SK-N-SH (cell line): Measurements from ENCODE around the gene RAB25. TPM values are rescaled to one million over a fixed set of nuclear protein-coding genes. Genes with fewer than 3 reads are reported as not detected.

Experiments
- CTCF ChIA-PET: fragments of 300-600, 350-600 bp; formaldehyde crosslinking; extraction: SDS; loops from one replicate; lab custom pipeline; 2021; lab: Yijun Ruan, JAX
- POLR2A ChIA-PET: fragments of 350-600 bp; sonication (Branson Sonifier 250); formaldehyde crosslinking; extraction: SDS; loops from one replicate; lab custom pipeline; 2020; ENCODE audit warnings: antibody characterized with exemption, inconsistent platforms; lab: Yijun Ruan, JAX
- DNase-seq: peaks from one replicate; pipeline ENCODE4 v3.0.0; 2012
- H2AFZ ChIP-seq: fragments of 200-600 bp; sonication (generic); 2 replicates; pipeline ENCODE4 v1.8.1; 2016; ENCODE audit warnings: antibody characterized with exemption, mild to moderate bottlenecking, low read depth
- H3F3A ChIP-seq: fragments of 200-600 bp; sonication (generic); replicated peaks from 2 replicates; pipeline ENCODE3; 2016; ENCODE audit warnings: antibody characterized with exemption, mild to moderate bottlenecking; ENCODE audit not compliant: insufficient read depth
- H3K27ac ChIP-seq, 2 experiments: fragments of 200-500 bp in 1 of 2; fragments of 200-600 bp in 1 of 2; sonication (Bioruptor generic) in 1 of 2; sonication (generic), shearing (Covaris generic) in 1 of 2; 2 replicates each; pipeline versions ENCODE4 v1.5.1 to v1.6.1; 2014 to 2016; ENCODE audit warnings: low read depth in 2 of 2, inconsistent platforms in 1 of 2, low read length in 1 of 2, mild to moderate bottlenecking in 1 of 2, mixed read lengths in 1 of 2
- H3K27me3 ChIP-seq: fragments of 200-600 bp; sonication (generic), shearing (Covaris generic); 2 replicates; pipeline ENCODE4 v1.6.1; 2016; ENCODE audit warnings: mixed run types; ENCODE audit not compliant: insufficient read depth
- H3K36me3 ChIP-seq, 2 experiments: fragments of 200-500 bp in 1 of 2; fragments of 200-600 bp in 1 of 2; sonication (Bioruptor generic) in 1 of 2; sonication (generic) in 1 of 2; replicated peaks in 1 of 2; 2 replicates each; pipeline versions ENCODE3 to v1.5.1; 2014 to 2016; ENCODE audit warnings: low read length in 1 of 2, mild to moderate bottlenecking in 1 of 2; ENCODE audit not compliant: insufficient read depth in 2 of 2, control insufficient read depth in 1 of 2
- H3K4me1 ChIP-seq, 2 experiments: fragments of 200-500 bp in 1 of 2; fragments of 200-600 bp in 1 of 2; sonication (Bioruptor generic) in 1 of 2; sonication (generic), shearing (Covaris generic) in 1 of 2; 2 replicates each; pipeline versions ENCODE4 v1.5.1 to v1.6.1; 2014 to 2016; ENCODE audit warnings: low read depth in 1 of 2, low read length in 1 of 2, mixed run types in 1 of 2; ENCODE audit not compliant: insufficient read depth in 2 of 2, control insufficient read depth in 1 of 2
- H3K4me2 ChIP-seq: fragments of 200-600 bp; sonication (generic), shearing (Covaris generic); 2 replicates; pipeline ENCODE4 v1.6.1; 2017; ENCODE audit warnings: mixed run types
- H3K4me3 ChIP-seq, 2 experiments: fragments of 200-500 bp in 1 of 2; fragments of 200-600 bp in 1 of 2; sonication (Bioruptor generic) in 1 of 2; sonication (generic), shearing (Covaris generic) in 1 of 2; 2 replicates each; pipeline versions ENCODE4 v1.5.1 to v1.8.1; 2014 to 2016; ENCODE audit warnings: low read depth in 2 of 2, inconsistent platforms in 1 of 2, low read length in 1 of 2, mild to moderate bottlenecking in 1 of 2, mixed read lengths in 1 of 2, moderate library complexity in 1 of 2
- H3K79me2 ChIP-seq: fragments of 200-600 bp; sonication (generic); 2 replicates; pipeline ENCODE4 v1.8.1; 2017; ENCODE audit warnings: mild to moderate bottlenecking; ENCODE audit not compliant: insufficient read depth
- H3K9ac ChIP-seq: fragments of 200-600 bp; sonication (generic); 2 replicates; pipeline ENCODE4 v1.6.1; 2017; ENCODE audit warnings: mixed run types
- H3K9me2 ChIP-seq: fragments of 200-600 bp; sonication (generic); 2 replicates; pipeline ENCODE4 v1.6.1; 2017; ENCODE audit warnings: mixed run types
- H3K9me3 ChIP-seq: fragments of 200-600 bp; sonication (generic); 2 replicates; pipeline ENCODE4 v1.6.1; 2017; ENCODE audit warnings: mixed run types, mild to moderate bottlenecking, moderate library complexity
- H4K20me1 ChIP-seq: fragments of 200-600 bp; sonication (generic); 2 replicates; pipeline ENCODE4 v1.6.1; 2017; ENCODE audit warnings: mild to moderate bottlenecking, mixed run types; ENCODE audit not compliant: insufficient read depth
- CHD2 ChIP-seq: fragments of 150-350 bp; IDR thresholded peaks from 2 replicates; pipeline ENCODE4 v1.6.1; 2018; ENCODE audit warnings: low read length; ENCODE audit not compliant: partially characterized antibody
- EP300 ChIP-seq, 2 experiments: IDR thresholded peaks; 2 replicates each; pipeline versions ENCODE4 v1.4.0 to v1.6.1; 2012; ENCODE audit warnings: borderline replicate concordance in 1 of 2, low read depth in 1 of 2, low read length in 1 of 2
- GATA2 ChIP-seq: sonication (generic); formaldehyde crosslinking; IDR thresholded peaks from 2 replicates; pipeline ENCODE4 v1.5.0; 2020; ENCODE audit warnings: mild to moderate bottlenecking, missing genetic modification reagents
- MXI1 ChIP-seq: IDR thresholded peaks from 2 replicates; pipeline ENCODE4 v1.6.1; 2012; ENCODE audit warnings: mild to moderate bottlenecking, low read depth, low read length, improper control_type of control experiment
- NFIC ChIP-seq: IDR thresholded peaks from 2 replicates; pipeline ENCODE4 v1.4.0; 2012; ENCODE audit warnings: borderline replicate concordance
- NRF1 ChIP-seq: IDR thresholded peaks from 2 replicates; pipeline ENCODE4 v1.6.1; 2012; ENCODE audit warnings: low read depth, mild to moderate bottlenecking, low read length
- RAD21 ChIP-seq: IDR thresholded peaks from 2 replicates; pipeline ENCODE4 v1.6.1; 2012; ENCODE audit warnings: mild to moderate bottlenecking, low read length
- REST ChIP-seq: IDR thresholded peaks from 2 replicates; pipeline ENCODE4 v1.6.1; 2012; ENCODE audit warnings: mild to moderate bottlenecking, low read depth, low read length, moderate library complexity
- TEAD4 ChIP-seq: IDR thresholded peaks from 2 replicates; pipeline ENCODE4 v1.4.0; 2012; ENCODE audit warnings: mild to moderate bottlenecking, borderline replicate concordance; ENCODE audit not compliant: insufficient read depth
- whole genome bisulfite sequencing: methylation state at CpG from one replicate; pipeline ENCODE4 v1.1.6; 2017; ENCODE audit warnings: low lambda C conversion rate; 5-methylcytosine and 5-hydroxymethylcytosine counted together
- polyA plus RNA-seq, 3 experiments: library from polyadenylated mRNA; depleted of rRNA; stranded (reverse); fragments of >200 nt; gene quantifications; 2 replicates each; pipeline ENCODE4 v1.2.3, GENCODE V29; 2012
- TF ChIP-seq, protein P1 (sequence below): IDR thresholded peaks from 2 replicates; pipeline ENCODE4; 2012
- TF ChIP-seq, protein P2 (sequence below): fragments of 150-350 bp; IDR thresholded peaks from 2 replicates; pipeline ENCODE4 v1.6.1; 2017; ENCODE audit warnings: antibody characterized with exemption, low read length, low read depth, borderline replicate concordance

RAB25 gene
- polyA plus RNA-seq, 1 of the 3 experiments (the other 2 are of a cell fraction), result not detected

- no peak for TF ChIP-seq REST
- TF ChIP-seq, all 33 proteins: peak for 2
Measured at GRCh38 chr1:156081180-156081916, 20.4 kb downstream of the RAB25 start (continued).

- H3K79me2 ChIP-seq, result peaks cover 85% of the 10 kb centered on the region
- TF ChIP-seq TEAD4 (no peak), NFIC (no peak), EP300 (IDR thresholded peaks at IDR 0.05; ENCODE audit: borderline replicate concordance in 1 of 2, low read depth in 1 of 2, low read length in 1 of 2) (no peak), NRF1 (no peak), GATA2 (CRISPR knock-in tag) (no peak), CHD2 (no peak), RAD21 (no peak), MXI1 (no peak)
- TF ChIP-seq, protein P1, sequence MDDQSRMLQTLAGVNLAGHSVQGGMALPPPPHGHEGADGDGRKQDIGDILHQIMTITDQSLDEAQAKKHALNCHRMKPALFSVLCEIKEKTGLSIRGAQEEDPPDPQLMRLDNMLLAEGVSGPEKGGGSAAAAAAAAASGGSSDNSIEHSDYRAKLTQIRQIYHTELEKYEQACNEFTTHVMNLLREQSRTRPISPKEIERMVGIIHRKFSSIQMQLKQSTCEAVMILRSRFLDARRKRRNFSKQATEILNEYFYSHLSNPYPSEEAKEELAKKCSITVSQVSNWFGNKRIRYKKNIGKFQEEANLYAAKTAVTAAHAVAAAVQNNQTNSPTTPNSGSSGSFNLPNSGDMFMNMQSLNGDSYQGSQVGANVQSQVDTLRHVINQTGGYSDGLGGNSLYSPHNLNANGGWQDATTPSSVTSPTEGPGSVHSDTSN, result no peak
- TF ChIP-seq, protein P2, sequence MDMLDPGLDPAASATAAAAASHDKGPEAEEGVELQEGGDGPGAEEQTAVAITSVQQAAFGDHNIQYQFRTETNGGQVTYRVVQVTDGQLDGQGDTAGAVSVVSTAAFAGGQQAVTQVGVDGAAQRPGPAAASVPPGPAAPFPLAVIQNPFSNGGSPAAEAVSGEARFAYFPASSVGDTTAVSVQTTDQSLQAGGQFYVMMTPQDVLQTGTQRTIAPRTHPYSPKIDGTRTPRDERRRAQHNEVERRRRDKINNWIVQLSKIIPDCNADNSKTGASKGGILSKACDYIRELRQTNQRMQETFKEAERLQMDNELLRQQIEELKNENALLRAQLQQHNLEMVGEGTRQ, result no peak
- H2AFZ ChIP-seq, result peak overlapping the region; percentile 93; the same call in 1 of the 2 replicates
- CTCF ChIA-PET, result interaction anchor here (0.6 to 29.6 kb wide), 4 partner anchors 15 to 190 kb away, joined by 3 to 1559 read pairs (median 4); partner anchors contain the start of gene LMNA
- whole genome bisulfite sequencing, result under 1% methylated on average over 9 of the region's 10 CpGs
- H3K27ac ChIP-seq, result peak overlapping the region; percentile 83 to 87
- no peaks in the 10 kb centered on the region for H3K9me3 ChIP-seq
- peaks cover 14 to 35% of the 10 kb centered on the region in 2 experiments; a peak in 3 of 4 replicates for H3K4me1 ChIP-seq
- POLR2A ChIA-PET, result interaction anchor here (0.7 to 2.0 kb wide), 6 partner anchors 9 to 221 kb away, joined by 3 to 7 read pairs (median 4); no protein-coding TSS in a partner anchor
- no peaks in the 10 kb centered on the region for H3K27me3 ChIP-seq
- peaks cover 0 to 14% of the 10 kb centered on the region in 2 experiments for H3K36me3 ChIP-seq
- H3F3A ChIP-seq, result no peaks in the 10 kb centered on the region
- H3K4me3 ChIP-seq, result peak overlapping the region; percentile 79 to 88
- DNase-seq, result peak; percentile 81
- peak overlapping the region; percentile 86 for H3K4me2 ChIP-seq
- no peaks in the 10 kb centered on the region for H3K9me2 ChIP-seq
- peak overlapping the region; percentile 90 for H3K9ac ChIP-seq
- peaks cover 30% of the 10 kb centered on the region for H4K20me1 ChIP-seq
Measured at GRCh38 chr1:156081917-156082308, 21.0 kb downstream of the RAB25 start.
